Activated T-cell treated with anti-CD3 and anti-CD28 coated beads, Interleukin-2, amount 50 U/mL, for 72 hours (primary cell): ENCODE results near the gene HELZ. TPM values are rescaled to one million over a fixed set of nuclear protein-coding genes. Genes with fewer than 3 reads are reported as not detected.

Experiments
- ATAC-seq, 2 donors: fragments of 150-1000 bp; cut with Tn5 transposase; replicated peaks in 1 of 2; 2 replicates each; pipeline ENCODE4 v1.10.0; 2021; ENCODE audit warnings: moderate library complexity in 2 of 2, mild to moderate bottlenecking in 1 of 2
- DNase-seq, 2 donors: peaks; one replicate each; pipeline ENCODE4 v3.0.0; 2021 to 2022; ENCODE audit warnings: mixed read lengths in 1 of 2
- H3K27ac Mint-ChIP-seq: one replicate; pipeline ENCODE4 v1.8.0; 2022; ENCODE audit warnings: mild to moderate bottlenecking, moderate library complexity, mixed read lengths
- H3K27me3 Mint-ChIP-seq: one replicate; pipeline ENCODE4 v1.8.0; 2022; ENCODE audit warnings: low read depth, mixed read lengths
- H3K36me3 Mint-ChIP-seq, 2 donors: one replicate each; pipeline ENCODE4 v1.8.0; 2022; ENCODE audit warnings: mixed read lengths in 2 of 2, mild to moderate bottlenecking in 1 of 2; ENCODE audit not compliant: insufficient read depth in 2 of 2
- H3K4me1 Mint-ChIP-seq: one replicate; pipeline ENCODE4 v1.8.0; 2022; ENCODE audit warnings: low read depth, mixed read lengths
- H3K4me3 Mint-ChIP-seq, 2 donors: one replicate each; pipeline ENCODE4 v1.8.0; 2022; ENCODE audit warnings: mild to moderate bottlenecking in 2 of 2, mixed read lengths in 2 of 2, moderate library complexity in 2 of 2
- H3K9me3 Mint-ChIP-seq, 2 donors: one replicate each; pipeline ENCODE4 v1.8.0; 2022; ENCODE audit warnings: mixed read lengths in 2 of 2
- total RNA-seq, 2 donors: library from RNA; stranded (reverse); gene quantifications; one replicate each; pipeline ENCODE4 v1.2.3, GENCODE V29; 2022

HELZ gene
- total RNA-seq, 2 donors from 2014 or later: 51.3 to 52.0 TPM

DNA sequence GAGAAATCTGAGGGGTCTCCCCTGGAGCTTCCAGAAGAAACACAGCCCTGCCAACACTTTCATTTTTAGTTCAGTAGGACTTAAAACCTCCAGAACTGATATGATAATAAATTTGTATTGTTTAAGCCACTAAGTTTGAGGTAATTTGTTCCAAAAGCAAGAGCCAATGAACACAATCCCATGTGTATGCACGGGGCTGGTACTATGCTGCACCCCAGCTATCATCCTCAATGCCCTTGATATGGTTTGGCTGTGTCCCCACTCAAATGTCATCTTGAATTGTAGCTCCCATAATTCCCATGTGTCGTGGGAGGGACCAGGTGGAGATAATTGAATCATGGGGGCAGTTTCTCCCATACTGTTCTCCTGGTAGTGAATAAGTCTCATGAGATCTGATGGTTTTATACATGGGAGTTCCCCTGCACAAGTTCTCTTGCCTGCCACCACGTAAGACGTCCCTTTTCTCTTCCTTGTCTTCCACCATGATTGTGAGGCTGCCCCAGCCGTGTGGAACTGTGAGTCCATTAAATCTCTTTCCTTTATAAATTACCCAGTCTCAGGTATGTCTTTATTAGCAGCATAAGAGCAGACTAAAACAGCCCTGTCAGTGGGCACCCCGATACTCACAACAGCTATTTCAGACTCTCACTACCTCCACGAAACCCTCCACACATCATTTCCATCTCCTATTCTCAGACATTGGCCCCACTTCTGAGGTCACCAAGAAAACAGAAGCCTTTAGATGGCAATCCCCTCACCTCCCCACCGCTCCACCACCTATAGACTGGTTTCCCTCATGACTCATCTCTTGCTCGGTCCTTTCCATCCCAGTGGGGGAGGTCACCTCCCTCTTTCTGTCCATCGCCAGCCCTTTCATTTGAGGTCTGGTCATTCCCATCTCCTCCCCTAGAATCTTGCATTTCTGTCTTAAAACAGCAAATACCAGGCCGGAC, 209.6 kb downstream of the HELZ start:
- peaks cover 30% of the 10 kb centered on the region for H3K27me3 Mint-ChIP-seq
- H3K27ac Mint-ChIP-seq: peak overlapping the region; percentile 20
- peak overlapping the region; percentile 52 to 58 for H3K4me3 Mint-ChIP-seq
- peaks cover 0 to 3% of the 10 kb centered on the region in 2 donors for H3K9me3 Mint-ChIP-seq
- H3K4me1 Mint-ChIP-seq: peaks cover 18% of the 10 kb centered on the region
- no peaks in the 10 kb centered on the region for H3K36me3 Mint-ChIP-seq
- ATAC-seq (peak; percentile 81 to 85), DNase-seq (peak; percentile 13 to 36)

- no peak for DNase-seq
- Mint-ChIP-seq H3K9me3 (peaks cover 0 to 3% of the 10 kb centered on the region in 2 donors), H3K4me1 (peaks cover 18% of the 10 kb centered on the region), H3K27ac (no peak overlapping the region), H3K27me3 (peaks cover 28% of the 10 kb centered on the region), H3K36me3 (no peaks in the 10 kb centered on the region), H3K4me3 (no peak overlapping the region)
- ATAC-seq: no peak
Measured at GRCh38 chr17:67033613-67034012, 211.4 kb downstream of the HELZ start.

DNA sequence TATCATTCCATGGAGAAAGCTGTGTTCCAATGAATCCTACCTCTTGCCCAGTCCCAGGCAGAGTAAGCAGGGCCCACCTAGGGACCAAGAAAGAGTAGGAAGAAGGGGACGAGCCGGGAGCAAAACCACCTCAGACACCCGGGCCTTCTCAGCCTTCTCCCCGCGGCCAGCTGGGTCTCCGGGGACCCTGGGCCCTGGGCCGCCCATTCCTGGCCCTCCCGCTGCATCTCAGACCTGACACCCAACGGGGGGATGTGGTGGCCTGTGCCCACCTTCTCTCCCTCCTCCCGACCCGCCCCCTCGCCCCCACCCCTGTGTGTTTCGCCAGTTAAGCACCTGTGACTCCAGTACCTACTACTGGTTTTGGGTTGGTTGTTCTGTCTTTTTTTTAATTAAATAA, 212.0 kb downstream of the HELZ start:
- Mint-ChIP-seq H3K4me1 (peaks cover 18% of the 10 kb centered on the region), H3K9me3 (peaks cover 0 to 3% of the 10 kb centered on the region in 2 donors), H3K27ac (no peak overlapping the region), H3K4me3 (no peak overlapping the region), H3K36me3 (no peaks in the 10 kb centered on the region), H3K27me3 (peaks cover 24% of the 10 kb centered on the region)
- DNase-seq: no peak
- ATAC-seq: no peak

DNA sequence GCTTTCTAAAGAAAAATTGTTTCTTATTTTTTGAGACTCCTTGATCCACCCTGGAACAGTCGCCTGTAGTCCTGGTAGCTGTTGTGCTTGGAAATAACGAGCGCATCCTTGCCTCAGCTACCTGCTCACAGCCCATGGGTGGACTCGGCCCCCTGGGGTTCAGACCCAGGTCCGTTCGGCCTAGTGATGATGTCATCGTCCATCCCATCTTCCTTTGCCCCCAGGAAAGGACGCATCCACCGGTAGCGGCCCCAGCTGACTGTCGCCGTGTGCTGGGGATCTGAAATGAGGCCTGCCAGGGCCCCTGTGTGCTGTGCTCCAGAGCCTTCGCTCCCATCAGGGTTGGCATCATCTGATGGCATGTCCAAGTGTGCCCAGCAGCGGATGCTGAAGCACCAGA, 212.6 kb downstream of the HELZ start:
- peaks cover 18% of the 10 kb centered on the region for H3K4me1 Mint-ChIP-seq
- no peak overlapping the region for H3K27ac Mint-ChIP-seq
- H3K9me3 Mint-ChIP-seq: peaks cover 0 to 1% of the 10 kb centered on the region in 2 donors
- DNase-seq (no peak), ATAC-seq (no peak)
- peaks cover 21% of the 10 kb centered on the region for H3K27me3 Mint-ChIP-seq
- no peak overlapping the region for H3K4me3 Mint-ChIP-seq
- no peaks in the 10 kb centered on the region for H3K36me3 Mint-ChIP-seq

- Mint-ChIP-seq H3K27ac (no peak overlapping the region), H3K9me3 (no peaks in the 10 kb centered on the region), H3K4me3 (no peak overlapping the region), H3K27me3 (peaks cover 8% of the 10 kb centered on the region), H3K4me1 (peaks cover 13% of the 10 kb centered on the region), H3K36me3 (no peaks in the 10 kb centered on the region)
- DNase-seq (no peak), ATAC-seq (no peak)
Measured at GRCh38 chr17:67030641-67031040, 214.4 kb downstream of the HELZ start.

GRCh38 chr17:67027031-67027628, 217.9 kb downstream of the HELZ start:
- no peaks in the 10 kb centered on the region for H3K27me3 Mint-ChIP-seq
- no peak for DNase-seq
- ATAC-seq: no peak
- no peak overlapping the region for H3K4me3 Mint-ChIP-seq
- H3K9me3 Mint-ChIP-seq: no peaks in the 10 kb centered on the region
- H3K36me3 Mint-ChIP-seq: no peaks in the 10 kb centered on the region
- H3K4me1 Mint-ChIP-seq: no peaks in the 10 kb centered on the region
- no peak overlapping the region for H3K27ac Mint-ChIP-seq

DNA sequence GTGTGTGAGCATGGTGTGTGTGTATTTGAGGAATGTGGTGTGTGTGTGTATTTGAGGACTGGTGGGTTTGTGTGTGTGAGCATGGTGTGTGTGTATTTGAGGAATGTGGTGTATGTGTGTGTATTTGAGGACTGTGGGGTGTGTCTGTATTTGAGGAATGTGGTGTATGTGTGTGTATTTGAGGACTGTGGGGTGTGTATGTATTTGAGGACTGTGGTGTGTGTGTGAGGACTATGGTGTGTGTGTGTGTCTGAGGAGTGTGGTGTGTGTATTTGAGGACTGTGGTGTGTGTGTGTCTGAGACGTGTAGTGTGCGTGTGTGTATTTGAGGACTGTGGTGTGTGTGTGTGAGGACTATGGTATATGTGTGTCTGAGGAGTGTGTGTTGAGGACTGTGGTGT, 218.7 kb downstream of the HELZ start:
- Mint-ChIP-seq H3K27ac (no peak overlapping the region), H3K4me3 (no peak overlapping the region), H3K27me3 (no peaks in the 10 kb centered on the region), H3K4me1 (no peaks in the 10 kb centered on the region), H3K9me3 (no peaks in the 10 kb centered on the region), H3K36me3 (no peaks in the 10 kb centered on the region)
- ATAC-seq (no peak), DNase-seq (no peak)

DNA sequence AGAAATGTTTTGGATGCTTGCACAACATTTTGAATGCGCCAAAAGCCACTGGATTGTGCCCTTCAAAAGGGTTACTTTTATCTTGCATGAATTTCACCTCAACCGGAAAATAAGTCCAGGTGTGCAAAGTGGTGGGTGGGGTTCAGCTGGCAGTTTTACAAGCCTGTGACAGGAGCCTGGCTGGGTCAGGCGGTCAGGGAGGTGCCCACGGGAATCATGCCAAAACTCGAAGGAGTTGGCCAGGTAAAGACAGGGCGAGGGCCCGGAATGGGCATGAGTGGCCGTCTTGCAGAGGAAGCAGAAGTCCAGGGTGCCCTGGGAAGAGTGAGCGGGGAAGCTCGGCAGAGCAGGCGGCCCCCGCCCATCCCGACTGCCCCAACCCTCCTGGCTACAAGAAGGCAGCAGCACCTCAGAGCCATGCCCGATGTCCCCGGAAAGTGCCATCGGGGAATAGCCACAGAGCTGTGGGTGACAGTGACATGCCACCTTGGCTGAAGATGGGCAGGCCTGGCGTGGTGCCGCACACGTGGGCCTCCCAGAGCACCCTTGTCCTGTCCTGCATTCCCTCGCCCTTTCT, 219.7 kb downstream of the HELZ start:
- H3K4me1 Mint-ChIP-seq: no peaks in the 10 kb centered on the region
- no peak overlapping the region for H3K4me3 Mint-ChIP-seq
- H3K27me3 Mint-ChIP-seq: no peaks in the 10 kb centered on the region
- no peak for ATAC-seq
- DNase-seq: no peak
- H3K27ac Mint-ChIP-seq: no peak overlapping the region
- H3K9me3 Mint-ChIP-seq: no peaks in the 10 kb centered on the region
- H3K36me3 Mint-ChIP-seq: no peaks in the 10 kb centered on the region

DNA sequence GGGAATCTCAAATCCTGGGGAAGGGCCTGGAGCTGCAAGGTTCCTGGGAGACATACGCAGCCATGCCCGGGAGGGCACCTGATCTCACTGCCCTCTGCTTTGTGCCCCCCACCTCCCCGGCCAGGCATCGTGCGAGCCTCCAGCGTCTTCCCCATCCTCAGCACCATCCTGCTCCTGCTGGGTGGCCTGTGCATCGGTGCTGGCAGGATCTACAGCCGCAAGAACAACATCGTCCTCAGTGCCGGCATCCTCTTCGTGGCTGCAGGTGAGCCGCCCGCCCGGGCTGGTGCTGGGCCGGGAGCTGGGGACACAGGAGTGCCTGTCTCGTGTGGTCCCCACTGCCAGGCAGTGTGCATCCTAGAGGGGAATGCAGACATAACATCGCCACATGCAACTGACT, 220.3 kb downstream of the HELZ start:
- DNase-seq: no peak
- H3K4me1 Mint-ChIP-seq: no peaks in the 10 kb centered on the region
- no peaks in the 10 kb centered on the region for H3K27me3 Mint-ChIP-seq
- no peak overlapping the region for H3K27ac Mint-ChIP-seq
- H3K9me3 Mint-ChIP-seq: no peaks in the 10 kb centered on the region
- H3K4me3 Mint-ChIP-seq: no peak overlapping the region
- no peak for ATAC-seq
- no peaks in the 10 kb centered on the region for H3K36me3 Mint-ChIP-seq

DNA sequence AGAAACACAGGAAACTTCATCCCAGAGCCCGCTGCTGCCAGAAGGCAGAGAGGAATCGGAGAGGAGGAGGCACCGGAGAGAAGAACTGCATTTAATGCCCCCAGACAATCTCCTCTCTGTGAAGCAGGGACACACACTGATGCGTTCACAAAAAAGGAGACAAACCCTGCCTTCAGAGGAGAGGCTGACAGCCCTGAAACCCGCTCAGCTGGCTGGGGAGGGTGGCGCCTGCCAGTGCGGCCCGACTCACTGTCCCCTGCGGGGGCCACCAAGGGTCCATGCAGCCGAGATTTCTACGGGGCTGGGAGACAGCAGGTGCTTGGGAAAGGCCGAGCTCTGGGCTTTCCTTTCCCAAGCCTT, 222.6 kb downstream of the HELZ start:
- Mint-ChIP-seq H3K27ac (no peak overlapping the region), H3K36me3 (no peaks in the 10 kb centered on the region), H3K9me3 (no peaks in the 10 kb centered on the region)

DNA sequence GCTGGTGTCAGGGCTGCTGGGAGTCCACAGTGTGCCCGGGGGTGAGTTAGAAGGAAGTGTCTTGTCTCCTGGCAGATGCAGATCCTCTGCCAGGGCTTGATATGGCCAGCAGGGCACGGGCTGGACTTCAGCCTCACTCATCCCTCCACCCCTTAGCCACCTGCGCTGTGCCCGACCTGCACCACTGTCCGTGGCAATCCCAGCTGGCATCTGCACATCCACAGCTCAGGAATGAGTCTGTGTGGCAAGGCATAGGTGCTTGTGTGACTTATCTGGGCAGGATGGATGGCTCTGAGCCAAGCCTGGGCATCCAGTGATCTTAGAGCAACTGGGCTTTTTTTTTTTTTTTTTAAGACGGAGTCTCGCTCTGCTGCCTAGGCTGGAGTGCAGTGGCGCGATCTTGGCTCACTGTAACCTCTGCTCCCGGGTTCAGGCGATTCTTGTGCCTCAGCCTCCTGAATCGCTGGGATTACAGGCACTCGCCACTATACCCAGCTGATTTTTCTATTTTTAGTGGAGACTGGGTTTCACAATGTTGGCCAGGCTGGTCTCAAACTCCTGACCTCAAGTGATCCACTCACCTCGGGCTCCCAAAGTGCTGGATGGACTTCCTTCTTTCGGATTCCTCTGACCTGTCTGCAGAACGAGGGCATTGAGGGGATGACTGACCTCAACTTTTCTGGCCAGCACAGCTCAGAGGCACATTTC, 223.1 kb downstream of the HELZ start:
- Mint-ChIP-seq H3K36me3 (no peaks in the 10 kb centered on the region), H3K4me3 (no peak overlapping the region), H3K4me1 (no peaks in the 10 kb centered on the region), H3K27ac (no peak overlapping the region), H3K27me3 (no peaks in the 10 kb centered on the region), H3K9me3 (no peaks in the 10 kb centered on the region)
- DNase-seq (no peak), ATAC-seq (no peak)

More for the DNA sequence above, 222.6 kb downstream of the HELZ start:
- Mint-ChIP-seq H3K4me1 (no peaks in the 10 kb centered on the region), H3K4me3 (no peak overlapping the region), H3K27me3 (no peaks in the 10 kb centered on the region)
- DNase-seq: no peak
- no peak for ATAC-seq

DNA sequence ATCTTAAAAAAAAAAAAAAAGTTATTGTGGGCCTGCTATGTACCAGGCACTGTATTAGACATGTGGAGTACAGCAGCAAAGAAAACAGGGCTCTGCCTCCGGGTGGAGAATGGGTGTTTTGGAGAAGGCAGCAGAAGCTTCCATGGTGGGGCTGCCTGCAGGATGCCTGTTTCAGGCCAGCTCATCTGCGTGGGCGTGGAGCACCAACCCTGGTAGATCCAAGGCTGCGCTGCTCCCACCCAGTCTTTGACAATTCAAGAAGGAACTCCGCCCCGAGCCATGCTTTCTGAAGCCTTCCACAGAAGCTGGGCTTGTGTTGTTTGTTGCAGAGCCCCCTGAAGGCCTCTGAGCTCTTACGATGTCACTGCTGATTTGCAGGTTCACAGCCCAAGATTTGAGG, 223.8 kb downstream of the HELZ start:
- H3K27me3 Mint-ChIP-seq: no peaks in the 10 kb centered on the region

More for the DNA sequence above, 223.8 kb downstream of the HELZ start:
- no peaks in the 10 kb centered on the region for H3K9me3 Mint-ChIP-seq
- ATAC-seq (no peak), DNase-seq (no peak)
- no peaks in the 10 kb centered on the region for H3K36me3 Mint-ChIP-seq
- H3K27ac Mint-ChIP-seq: no peak overlapping the region
- H3K4me3 Mint-ChIP-seq: no peak overlapping the region
- H3K4me1 Mint-ChIP-seq: no peaks in the 10 kb centered on the region
